Caco-2 (cell line): ENCODE results near the gene TMEM39A. TPM values are rescaled to one million over a fixed set of nuclear protein-coding genes. Genes with fewer than 3 reads are reported as not detected.
A peak's percentile ranks its signal among the peaks of the same experiment; 100 is the strongest.

Source experiments
- BruUV-seq: library from RNA; stranded (reverse); fragments of 400-500 nt; replicated peaks from 2 replicates; lab custom pipeline; 2021; lab: Mats Ljungman, UMichigan
- CTCF ChIA-PET: fragments of 300-600 bp; sonication (Branson Sonifier 250); formaldehyde crosslinking; loops from one replicate; lab custom pipeline; 2022; ENCODE audit warnings: antibody characterized with exemption; lab: Charles Lee
- POLR2A ChIA-PET: fragments of 300-600 bp; sonication (Branson Sonifier 250); formaldehyde crosslinking; loops from one replicate; lab custom pipeline; 2022; ENCODE audit warnings: antibody characterized with exemption; lab: Charles Lee
- DNase-seq, 2 experiments: peaks; one replicate each; pipeline versions ENCODE4 v3.0.0 to v3.0.0-alpha.2; 2020 to 2022
- H3K27me3 ChIP-seq: replicated peaks from 2 replicates; pipeline ENCODE4 v1.6.0; 2011; ENCODE audit warnings: low read length; ENCODE audit not compliant: control insufficient read depth, insufficient read depth
- H3K36me3 ChIP-seq: 2 replicates; pipeline ENCODE4 v1.5.1; 2011; ENCODE audit warnings: low read length; ENCODE audit not compliant: control insufficient read depth, insufficient read depth
- H3K4me1 ChIP-seq: fragments of 250-450 bp; sonication (Bioruptor Pico); 2 replicates; pipeline ENCODE4 v1.5.1; 2020; ENCODE audit warnings: mild to moderate bottlenecking
- H3K4me3 ChIP-seq: 2 replicates; pipeline ENCODE4 v1.5.1; 2011; ENCODE audit warnings: low read depth, mild to moderate bottlenecking, control low read depth, low read length
- H3K9me3 ChIP-seq: fragments of 250-450 bp; sonication (Bioruptor Pico); 2 replicates; pipeline ENCODE4 v1.5.1; 2020; ENCODE audit warnings: mild to moderate bottlenecking, moderate library complexity
- H3K27ac Mint-ChIP-seq: one replicate; pipeline ENCODE4 v1.8.0; 2022; ENCODE audit warnings: mixed read lengths; ENCODE audit not compliant: unreplicated experiment
- H3K27me3 Mint-ChIP-seq: one replicate; pipeline ENCODE4 v1.8.0; 2022; ENCODE audit warnings: mixed read lengths; ENCODE audit not compliant: insufficient read depth, unreplicated experiment
- H3K36me3 Mint-ChIP-seq: one replicate; pipeline ENCODE4 v1.8.0; 2022; ENCODE audit warnings: mild to moderate bottlenecking, mixed read lengths; ENCODE audit not compliant: insufficient read depth, unreplicated experiment
- H3K4me1 Mint-ChIP-seq: one replicate; pipeline ENCODE4 v1.8.0; 2022; ENCODE audit warnings: low read depth, mixed read lengths; ENCODE audit not compliant: unreplicated experiment
- H3K4me3 Mint-ChIP-seq: one replicate; pipeline ENCODE4 v1.8.0; 2022; ENCODE audit warnings: mild to moderate bottlenecking, moderate library complexity, mixed read lengths; ENCODE audit not compliant: unreplicated experiment
- H3K9me3 Mint-ChIP-seq: one replicate; pipeline ENCODE4 v1.8.0; 2022; ENCODE audit warnings: mixed read lengths; ENCODE audit not compliant: unreplicated experiment
- intact Hi-C: fragments of 100-400 bp; cut with micrococcal nuclease; formaldehyde crosslinking; loops from one replicate; pipeline ENCODE4 v1.10.0; 2022; ENCODE audit not compliant: unreplicated experiment
- total RNA-seq: library from RNA; stranded (reverse); gene quantifications from 2 replicates; pipeline ENCODE4 v1.2.3, GENCODE V29; 2022
- TF ChIP-seq, protein P1 (sequence below), 2 experiments: fragments of 200-600 bp in 1 of 2; IDR thresholded peaks; 1 replicate in 1 of 2; 2 replicates in 1 of 2; pipeline versions ENCODE4 v1.5.1 to v1.8.0; 2011 to 2022; ENCODE audit warnings: antibody characterized with exemption in 1 of 2, control low read depth in 1 of 2, inconsistent platforms in 1 of 2, low read depth in 1 of 2, low read length in 1 of 2, mild to moderate bottlenecking in 1 of 2, moderate library complexity in 1 of 2; ENCODE audit not compliant: insufficient read depth in 1 of 2, severe bottlenecking in 1 of 2, unreplicated experiment in 1 of 2

TMEM39A gene
- total RNA-seq, 1 experiment from 2014 or later: 52.1 TPM

GRCh38 chr3:119469418-119470189 lies 6.2 kb upstream of the TMEM39A start:
- Histone ChIP-seq H3K36me3 (no peaks in the 10 kb centered on the region), H3K9me3 (no peaks in the 10 kb centered on the region), H3K4me3 (peak overlapping the region; percentile 64), H3K4me1 (peaks cover 6% of the 10 kb centered on the region), H3K27me3 (no peaks in the 10 kb centered on the region)
- POLR2A ChIA-PET: interaction anchor here (1.9 kb wide), 1 partner anchor 29 kb away, joined by 11 read pairs; the partner anchor contains the start of gene TIMMDC1
- TF ChIP-seq, protein P1, sequence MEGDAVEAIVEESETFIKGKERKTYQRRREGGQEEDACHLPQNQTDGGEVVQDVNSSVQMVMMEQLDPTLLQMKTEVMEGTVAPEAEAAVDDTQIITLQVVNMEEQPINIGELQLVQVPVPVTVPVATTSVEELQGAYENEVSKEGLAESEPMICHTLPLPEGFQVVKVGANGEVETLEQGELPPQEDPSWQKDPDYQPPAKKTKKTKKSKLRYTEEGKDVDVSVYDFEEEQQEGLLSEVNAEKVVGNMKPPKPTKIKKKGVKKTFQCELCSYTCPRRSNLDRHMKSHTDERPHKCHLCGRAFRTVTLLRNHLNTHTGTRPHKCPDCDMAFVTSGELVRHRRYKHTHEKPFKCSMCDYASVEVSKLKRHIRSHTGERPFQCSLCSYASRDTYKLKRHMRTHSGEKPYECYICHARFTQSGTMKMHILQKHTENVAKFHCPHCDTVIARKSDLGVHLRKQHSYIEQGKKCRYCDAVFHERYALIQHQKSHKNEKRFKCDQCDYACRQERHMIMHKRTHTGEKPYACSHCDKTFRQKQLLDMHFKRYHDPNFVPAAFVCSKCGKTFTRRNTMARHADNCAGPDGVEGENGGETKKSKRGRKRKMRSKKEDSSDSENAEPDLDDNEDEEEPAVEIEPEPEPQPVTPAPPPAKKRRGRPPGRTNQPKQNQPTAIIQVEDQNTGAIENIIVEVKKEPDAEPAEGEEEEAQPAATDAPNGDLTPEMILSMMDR (IDR thresholded peaks at IDR 0.05; ENCODE audit: insufficient read depth in 1 of 2, low read depth in 1 of 2, low read length in 1 of 2, severe bottlenecking in 1 of 2, unreplicated experiment in 1 of 2): no peak
- Mint-ChIP-seq H3K4me1 (peaks cover 7% of the 10 kb centered on the region), H3K27me3 (no peaks in the 10 kb centered on the region), H3K4me3 (peak overlapping the region; percentile 92), H3K27ac (peak overlapping the region; percentile 84), H3K9me3 (no peaks in the 10 kb centered on the region), H3K36me3 (peaks cover 18% of the 10 kb centered on the region)
- BruUV-seq: no TSS peak
- CTCF ChIA-PET: no interaction called here
- intact Hi-C loops: loop anchor here (1.0 kb wide), 1 partner anchor 29 kb away; the partner anchor contains the start of gene TIMMDC1
- no peak for DNase-seq

DNA sequence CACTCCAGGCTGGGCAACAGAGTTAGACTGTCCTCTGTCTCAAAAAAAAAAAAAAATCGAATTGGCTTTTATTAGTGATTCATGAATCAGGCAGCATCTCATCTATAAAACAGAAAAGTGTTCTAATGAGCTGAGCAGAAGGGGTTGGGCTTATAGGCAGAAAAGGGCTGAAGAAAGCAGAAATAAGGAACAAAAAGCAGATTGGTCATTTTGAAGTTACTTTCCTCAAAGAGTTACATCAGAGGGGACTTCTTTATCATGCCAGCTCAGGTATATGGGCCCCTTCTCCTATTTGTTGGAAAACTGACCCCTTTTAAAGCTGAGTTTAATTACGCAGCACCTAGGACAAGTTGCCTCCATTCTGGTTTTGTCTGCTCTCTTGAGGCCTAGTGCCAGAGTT lies 4.6 kb upstream of the TMEM39A start:
- Mint-ChIP-seq H3K27ac (peak overlapping the region; percentile 84), H3K36me3 (peaks cover 28% of the 10 kb centered on the region), H3K27me3 (no peaks in the 10 kb centered on the region), H3K9me3 (peaks cover 6% of the 10 kb centered on the region), H3K4me3 (peak overlapping the region; percentile 92), H3K4me1 (peaks cover 14% of the 10 kb centered on the region)
- no TSS peak for BruUV-seq
- DNase-seq: no peak
- Histone ChIP-seq H3K4me3 (peak overlapping the region; percentile 64), H3K36me3 (no peaks in the 10 kb centered on the region), H3K27me3 (no peaks in the 10 kb centered on the region), H3K4me1 (peaks cover 6% of the 10 kb centered on the region), H3K9me3 (no peaks in the 10 kb centered on the region)
- POLR2A ChIA-PET: interaction anchor here (1.9 kb wide), 1 partner anchor 31 kb away, joined by 11 read pairs; the partner anchor contains the start of gene TIMMDC1
- intact Hi-C loops: no loop called here
- CTCF ChIA-PET: no interaction called here
- TF ChIP-seq, protein P1 (IDR thresholded peaks at IDR 0.05; ENCODE audit: insufficient read depth in 1 of 2, low read depth in 1 of 2, low read length in 1 of 2, severe bottlenecking in 1 of 2, unreplicated experiment in 1 of 2): no peak

- H3K27me3 Mint-ChIP-seq: no peaks in the 10 kb centered on the region
- ChIA-PET CTCF (no interaction called here), POLR2A (interaction anchor here (0.7 kb wide), 1 partner anchor 217 kb away, joined by 4 read pairs; no protein-coding TSS in a partner anchor)
- DNase-seq: no peak
- no peaks in the 10 kb centered on the region for H3K9me3 Mint-ChIP-seq
- H3K4me3 Mint-ChIP-seq: no peak overlapping the region
- H3K27ac Mint-ChIP-seq: no peak overlapping the region
- H3K4me1 ChIP-seq: no peaks in the 10 kb centered on the region
- no peaks in the 10 kb centered on the region for H3K4me1 Mint-ChIP-seq
- H3K9me3 ChIP-seq: no peaks in the 10 kb centered on the region
- peaks cover 4% of the 10 kb centered on the region; the same call in 1 of the 2 replicates for H3K36me3 ChIP-seq
- intact Hi-C loops: no loop called here
- H3K27me3 ChIP-seq: no peaks in the 10 kb centered on the region
- peaks cover 66% of the 10 kb centered on the region for H3K36me3 Mint-ChIP-seq
- no peak overlapping the region for H3K4me3 ChIP-seq
- TF ChIP-seq, protein P1 (IDR thresholded peaks at IDR 0.05; ENCODE audit: insufficient read depth in 1 of 2, low read depth in 1 of 2, low read length in 1 of 2, severe bottlenecking in 1 of 2, unreplicated experiment in 1 of 2): no peak
- no TSS peak for BruUV-seq
Measured at GRCh38 chr3:119457246-119457645, 6.2 kb downstream of the TMEM39A start.
